ENCODE results near the gene FGFRL1. TPM values are rescaled to one million over a fixed set of nuclear protein-coding genes. Genes with fewer than 3 reads are reported as not detected.

Gene FGFRL1
- total RNA-seq, 1 experiment from 2014 or later: 26.1 TPM

GRCh38 chr4:1019320-1019719, 7.9 kb downstream of the FGFRL1 start:
- no peak for TF ChIP-seq CTCF (conservative IDR thresholded peaks at IDR 0.05)
- Histone ChIP-seq H2BK20ac (ENCODE audit: low read depth, low read length, poor library complexity, severe bottlenecking) (no peak overlapping the region), H2BK12ac (ENCODE audit: insufficient read length, low read depth, low read length) (no peak overlapping the region), H3K79me1 (ENCODE audit: insufficient read depth, low read depth, low read length, poor library complexity, severe bottlenecking) (no peaks in the 10 kb centered on the region), H3K23ac (ENCODE audit: insufficient read length, low read depth, low read length) (no peak overlapping the region), H3K27ac (ENCODE audit: insufficient read length, low read depth, low read length) (no peak overlapping the region), H4K8ac (replicated peaks; ENCODE audit: insufficient read length, low read depth, low read length) (no peak overlapping the region), H4K5ac (ENCODE audit: insufficient read length, low read depth, low read length) (no peak overlapping the region), H3K23me2 (ENCODE audit: insufficient read length, low read depth, low read length, poor library complexity, severe bottlenecking) (no peaks in the 10 kb centered on the region), H3K27me3 (ENCODE audit: insufficient read depth, low read length) (no peaks in the 10 kb centered on the region), H2BK5ac (ENCODE audit: insufficient read length, low read length) (no peak overlapping the region), H3K4me1 (ENCODE audit: insufficient read depth, low read length) (no peaks in the 10 kb centered on the region; the same call in 1 of the 2 replicates), H2AFZ (ENCODE audit: low read length) (no peak overlapping the region), H3K56ac (ENCODE audit: insufficient read length, low read depth, low read length) (no peak overlapping the region), H2AK5ac (ENCODE audit: insufficient read length, low read length) (no peak overlapping the region), H4K20me1 (ENCODE audit: control insufficient read depth, insufficient read depth, insufficient read length) (no peaks in the 10 kb centered on the region), H4K91ac (ENCODE audit: insufficient read length, low read depth, low read length) (no peak overlapping the region), H3K18ac (ENCODE audit: insufficient read length, low read depth, low read length) (no peak overlapping the region), H3T11ph (ENCODE audit: low read length) (no peak overlapping the region), H3K4me2 (ENCODE audit: insufficient read depth, insufficient read length, low read length) (no peak overlapping the region), H3K14ac (ENCODE audit: insufficient read depth, low read length) (no peak overlapping the region), H2BK15ac (ENCODE audit: low read depth, low read length) (no peak overlapping the region), H3K9me3 (ENCODE audit: control insufficient read depth, low read depth, low read length) (no peaks in the 10 kb centered on the region), H3K4ac (ENCODE audit: low read depth, low read length) (no peak overlapping the region), H3K79me2 (ENCODE audit: insufficient read depth, low read length) (no peaks in the 10 kb centered on the region), H2BK120ac (ENCODE audit: low read depth, low read length, poor library complexity, severe bottlenecking) (no peak overlapping the region), H3K9ac (ENCODE audit: extremely low read depth, insufficient read length, low read length) (no peak overlapping the region)
- no CpG with 5 or more reads among the region's 9 CpGs for WGBS (ENCODE audit: extremely low coverage, insufficient read length, low lambda C conversion rate)
- Mint-ChIP-seq H3K27ac (peak overlapping the region in 1 of 3 experiments; percentile 44; a peak in 1 of 7 replicates), H3K4me3 (no peak overlapping the region), H3K4me1 (peaks cover 4 to 13% of the 10 kb centered on the region in 2 experiments; a peak in 3 of 4 replicates), H3K36me3 (ENCODE audit: insufficient read depth in 1 of 3, low read depth in 3 of 3) (no peaks in the 10 kb centered on the region), H3K9me3 (no peaks in the 10 kb centered on the region), H3K27me3 (ENCODE audit: low read depth) (no peaks in the 10 kb centered on the region; the same call in 1 of the 2 replicates)
- DNase-seq: no peak

Data from H9 (cell line).